ENCODE results near the gene RECK.

DNA sequence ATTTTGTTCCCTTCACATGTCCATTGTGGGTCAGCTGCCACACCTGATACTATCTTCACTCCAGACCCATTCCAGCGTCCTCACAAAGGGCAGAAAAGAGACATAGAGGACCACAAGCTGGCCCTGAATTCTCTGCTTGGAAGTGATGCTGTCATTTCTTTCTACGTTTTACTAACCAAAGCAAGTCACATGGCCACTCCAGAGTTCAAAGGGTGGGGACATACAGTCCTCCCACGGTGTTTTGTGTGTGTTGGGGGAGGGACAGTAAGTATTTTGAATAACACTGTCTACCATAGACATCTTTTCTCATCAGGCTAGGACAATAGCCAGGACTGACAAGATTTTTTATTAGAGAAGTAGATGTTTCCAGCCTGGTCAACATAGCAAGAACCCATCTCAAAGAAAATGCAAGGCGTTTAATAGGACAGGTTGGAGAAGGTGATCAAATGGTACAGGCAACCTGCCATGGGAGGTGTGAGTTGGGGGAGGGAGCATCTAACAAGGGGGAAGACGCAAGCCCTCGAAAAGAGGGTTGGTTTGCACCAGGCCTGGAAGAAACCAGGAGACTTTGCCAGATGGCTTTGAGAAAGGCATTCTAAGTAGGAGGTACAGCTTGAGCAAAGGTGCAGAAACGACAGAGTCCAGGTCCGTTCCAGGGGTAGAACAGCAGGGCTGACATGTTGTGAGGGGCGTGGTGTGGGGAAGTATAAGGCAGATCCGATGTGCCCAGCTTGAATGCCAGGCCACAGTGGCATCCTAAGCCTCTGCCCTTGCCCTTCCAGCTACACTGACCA lies 88.5 kb downstream of the RECK start:
- TF ChIP-seq, protein P1, sequence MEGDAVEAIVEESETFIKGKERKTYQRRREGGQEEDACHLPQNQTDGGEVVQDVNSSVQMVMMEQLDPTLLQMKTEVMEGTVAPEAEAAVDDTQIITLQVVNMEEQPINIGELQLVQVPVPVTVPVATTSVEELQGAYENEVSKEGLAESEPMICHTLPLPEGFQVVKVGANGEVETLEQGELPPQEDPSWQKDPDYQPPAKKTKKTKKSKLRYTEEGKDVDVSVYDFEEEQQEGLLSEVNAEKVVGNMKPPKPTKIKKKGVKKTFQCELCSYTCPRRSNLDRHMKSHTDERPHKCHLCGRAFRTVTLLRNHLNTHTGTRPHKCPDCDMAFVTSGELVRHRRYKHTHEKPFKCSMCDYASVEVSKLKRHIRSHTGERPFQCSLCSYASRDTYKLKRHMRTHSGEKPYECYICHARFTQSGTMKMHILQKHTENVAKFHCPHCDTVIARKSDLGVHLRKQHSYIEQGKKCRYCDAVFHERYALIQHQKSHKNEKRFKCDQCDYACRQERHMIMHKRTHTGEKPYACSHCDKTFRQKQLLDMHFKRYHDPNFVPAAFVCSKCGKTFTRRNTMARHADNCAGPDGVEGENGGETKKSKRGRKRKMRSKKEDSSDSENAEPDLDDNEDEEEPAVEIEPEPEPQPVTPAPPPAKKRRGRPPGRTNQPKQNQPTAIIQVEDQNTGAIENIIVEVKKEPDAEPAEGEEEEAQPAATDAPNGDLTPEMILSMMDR (IDR thresholded peaks at IDR 0.05): no peak
- no peak for TF ChIP-seq POLR2A (IDR thresholded peaks at IDR 0.05)

Measured in lower leg skin (tissue), 3 donors.